Stimulated activated effector memory CD8-positive, alpha-beta T cell treated with anti-CD3 and anti-CD28 coated beads, Interleukin-12 subunit alpha, Interleukin-12 subunit beta, amount 100 ng/mL, for 72 hours (primary cell): ENCODE measurements around the gene FBF1.
A peak's percentile ranks its signal among the peaks of the same experiment; 100 is the strongest.
"Not testable (repeated sequence)": the region's sequence is repeated elsewhere in the genome, so short reads cannot be mapped to it uniquely, and the experiment has no call there.

Experiments
- ATAC-seq: fragments of 150-1000 bp; cut with Tn5 transposase; 2 replicates; pipeline ENCODE4 v1.10.0; 2021
- DNase-seq, 2 donors: peaks; one replicate each; pipeline ENCODE4 v3.0.0; 2021 to 2022; ENCODE audit warnings: low spot score in 2 of 2
- H3K27ac Mint-ChIP-seq: one replicate; pipeline ENCODE4 v1.8.0; 2022; ENCODE audit warnings: mild to moderate bottlenecking, mixed read lengths
- H3K36me3 Mint-ChIP-seq: one replicate; pipeline ENCODE4 v1.8.0; 2022; ENCODE audit warnings: mild to moderate bottlenecking, mixed read lengths
- H3K4me1 Mint-ChIP-seq: one replicate; pipeline ENCODE4 v1.8.0; 2022; ENCODE audit warnings: mixed read lengths
- H3K4me3 Mint-ChIP-seq: one replicate; pipeline ENCODE4 v1.8.0; 2022; ENCODE audit warnings: mild to moderate bottlenecking, mixed read lengths
- H3K9me3 Mint-ChIP-seq: one replicate; pipeline ENCODE4 v1.8.0; 2022; ENCODE audit warnings: mixed read lengths

The FBF1 gene

GRCh38 chr17:75969044-75969443 lies 28.2 kb upstream of the FBF1 start:
- not testable (repeated sequence) for DNase-seq, H3K4me1 Mint-ChIP-seq, H3K27ac Mint-ChIP-seq, ATAC-seq, H3K4me3 Mint-ChIP-seq, H3K9me3 Mint-ChIP-seq
- peaks cover 53% of the 10 kb centered on the region for H3K36me3 Mint-ChIP-seq

GRCh38 chr17:75965468-75965867 lies 24.6 kb upstream of the FBF1 start:
- DNase-seq (no peak), ATAC-seq (no peak)
- no peak overlapping the region for H3K4me3 Mint-ChIP-seq
- H3K9me3 Mint-ChIP-seq: no peaks in the 10 kb centered on the region
- H3K36me3 Mint-ChIP-seq: peaks cover 25% of the 10 kb centered on the region
- peaks cover 4% of the 10 kb centered on the region for H3K4me1 Mint-ChIP-seq
- no peak overlapping the region for H3K27ac Mint-ChIP-seq

GRCh38 chr17:75959839-75960511 lies 19.1 kb upstream of the FBF1 start:
- peaks cover 30% of the 10 kb centered on the region for H3K36me3 Mint-ChIP-seq
- no peak overlapping the region for H3K4me3 Mint-ChIP-seq
- no peak for DNase-seq
- no peak for ATAC-seq
- H3K4me1 Mint-ChIP-seq: no peaks in the 10 kb centered on the region
- H3K27ac Mint-ChIP-seq: no peak overlapping the region
- H3K9me3 Mint-ChIP-seq: no peaks in the 10 kb centered on the region

- H3K36me3 Mint-ChIP-seq: peaks cover 37% of the 10 kb centered on the region
- H3K27ac Mint-ChIP-seq: no peak overlapping the region
- ATAC-seq: no peak
Measured at GRCh38 chr17:75959051-75959838, 18.4 kb upstream of the FBF1 start.

GRCh38 chr17:75950855-75951554 lies 10.2 kb upstream of the FBF1 start:
- peaks cover 5% of the 10 kb centered on the region for H3K4me1 Mint-ChIP-seq
- peak overlapping the region; percentile 50 for H3K27ac Mint-ChIP-seq
- peaks cover 100% of the 10 kb centered on the region for H3K36me3 Mint-ChIP-seq
- H3K4me3 Mint-ChIP-seq: no peak overlapping the region
- DNase-seq (no peak), ATAC-seq (no peak)
- no peaks in the 10 kb centered on the region for H3K9me3 Mint-ChIP-seq

More at GRCh38 chr17:75959051-75959838, 18.4 kb upstream of the FBF1 start:
- H3K9me3 Mint-ChIP-seq: no peaks in the 10 kb centered on the region
- H3K4me1 Mint-ChIP-seq: no peaks in the 10 kb centered on the region
- DNase-seq: no peak
- H3K4me3 Mint-ChIP-seq: no peak overlapping the region

- no peak for ATAC-seq
- H3K4me1 Mint-ChIP-seq: peaks cover 5% of the 10 kb centered on the region
- peaks cover 95% of the 10 kb centered on the region for H3K36me3 Mint-ChIP-seq
- DNase-seq: no peak
- H3K9me3 Mint-ChIP-seq: no peaks in the 10 kb centered on the region
- no peak overlapping the region for H3K27ac Mint-ChIP-seq
- H3K4me3 Mint-ChIP-seq: no peak overlapping the region
Measured at GRCh38 chr17:75950421-75950820, 9.6 kb upstream of the FBF1 start.

GRCh38 chr17:75945211-75945610 lies 4.4 kb upstream of the FBF1 start:
- Mint-ChIP-seq H3K4me1 (peaks cover 15% of the 10 kb centered on the region), H3K9me3 (no peaks in the 10 kb centered on the region), H3K4me3 (no peak overlapping the region), H3K27ac (no peak overlapping the region), H3K36me3 (peaks cover 43% of the 10 kb centered on the region)
- DNase-seq (no peak), ATAC-seq (no peak)

- no peak for ATAC-seq
- no peaks in the 10 kb centered on the region for H3K9me3 Mint-ChIP-seq
Measured at GRCh38 chr17:75943491-75943890, 2.6 kb upstream of the FBF1 start.

GRCh38 chr17:75942473-75942872 lies 1.6 kb upstream of the FBF1 start:
- no peak overlapping the region for H3K4me3 Mint-ChIP-seq
- no peak overlapping the region for H3K27ac Mint-ChIP-seq
- peaks cover 16% of the 10 kb centered on the region for H3K36me3 Mint-ChIP-seq

More at GRCh38 chr17:75943491-75943890, 2.6 kb upstream of the FBF1 start:
- DNase-seq: no peak
- Mint-ChIP-seq H3K4me3 (no peak overlapping the region), H3K36me3 (peaks cover 26% of the 10 kb centered on the region), H3K27ac (peak overlapping the region; percentile 36), H3K4me1 (peaks cover 16% of the 10 kb centered on the region)

GRCh38 chr17:75941442-75941819 lies 589 bp upstream of the FBF1 start:
- Mint-ChIP-seq H3K4me1 (peaks cover 16% of the 10 kb centered on the region), H3K36me3 (peaks cover 5% of the 10 kb centered on the region), H3K4me3 (peak overlapping the region; percentile 91), H3K9me3 (no peaks in the 10 kb centered on the region), H3K27ac (no peak overlapping the region)
- DNase-seq: no peak
- no peak for ATAC-seq

More at GRCh38 chr17:75942473-75942872, 1.6 kb upstream of the FBF1 start:
- Mint-ChIP-seq H3K4me1 (peaks cover 16% of the 10 kb centered on the region), H3K9me3 (no peaks in the 10 kb centered on the region)
- ATAC-seq (no peak), DNase-seq (no peak)

GRCh38 chr17:75937652-75938051 lies 3.2 kb downstream of the FBF1 start:
- ATAC-seq (no peak), DNase-seq (no peak)
- Mint-ChIP-seq H3K27ac (no peak overlapping the region), H3K36me3 (no peaks in the 10 kb centered on the region), H3K4me1 (peaks cover 16% of the 10 kb centered on the region), H3K9me3 (no peaks in the 10 kb centered on the region), H3K4me3 (no peak overlapping the region)

- H3K27ac Mint-ChIP-seq: no peak overlapping the region
- no peaks in the 10 kb centered on the region for H3K4me1 Mint-ChIP-seq
- ATAC-seq (no peak), DNase-seq (no peak)
- H3K36me3 Mint-ChIP-seq: no peaks in the 10 kb centered on the region
- H3K4me3 Mint-ChIP-seq: no peak overlapping the region
- H3K9me3 Mint-ChIP-seq: no peaks in the 10 kb centered on the region
Measured at GRCh38 chr17:75933808-75934207, 7.0 kb downstream of the FBF1 start.

- no peak overlapping the region for H3K4me3 Mint-ChIP-seq
- H3K9me3 Mint-ChIP-seq: no peaks in the 10 kb centered on the region
- ATAC-seq: no peak
- no peak overlapping the region for H3K27ac Mint-ChIP-seq
- no peak for DNase-seq
- H3K4me1 Mint-ChIP-seq: no peaks in the 10 kb centered on the region
- no peaks in the 10 kb centered on the region for H3K36me3 Mint-ChIP-seq
Measured at GRCh38 chr17:75932852-75933251, 8.0 kb downstream of the FBF1 start.

GRCh38 chr17:75931062-75931461 lies 9.8 kb downstream of the FBF1 start:
- H3K9me3 Mint-ChIP-seq: no peaks in the 10 kb centered on the region
- H3K4me3 Mint-ChIP-seq: no peak overlapping the region
- ATAC-seq (no peak), DNase-seq (no peak)
- no peaks in the 10 kb centered on the region for H3K4me1 Mint-ChIP-seq
- no peaks in the 10 kb centered on the region for H3K36me3 Mint-ChIP-seq
- no peak overlapping the region for H3K27ac Mint-ChIP-seq

- ATAC-seq: no peak
- Mint-ChIP-seq H3K36me3 (peaks cover 8% of the 10 kb centered on the region), H3K4me3 (no peak overlapping the region), H3K4me1 (no peaks in the 10 kb centered on the region), H3K9me3 (no peaks in the 10 kb centered on the region), H3K27ac (no peak overlapping the region)
- no peak for DNase-seq
Measured at GRCh38 chr17:75927286-75927922, 13.4 kb downstream of the FBF1 start.
